Measurements from ENCODE around the gene PCBP3. TPM values are rescaled to one million over a fixed set of nuclear protein-coding genes. Genes with fewer than 3 reads are reported as not detected.
"Not testable (repeated sequence)": the region's sequence is repeated elsewhere in the genome, so short reads cannot be mapped to it uniquely, and the experiment has no call there.

The PCBP3 gene
- polyA plus RNA-seq, 3 donors: 1.9 to 2.0 (median 1.9) TPM

DNA sequence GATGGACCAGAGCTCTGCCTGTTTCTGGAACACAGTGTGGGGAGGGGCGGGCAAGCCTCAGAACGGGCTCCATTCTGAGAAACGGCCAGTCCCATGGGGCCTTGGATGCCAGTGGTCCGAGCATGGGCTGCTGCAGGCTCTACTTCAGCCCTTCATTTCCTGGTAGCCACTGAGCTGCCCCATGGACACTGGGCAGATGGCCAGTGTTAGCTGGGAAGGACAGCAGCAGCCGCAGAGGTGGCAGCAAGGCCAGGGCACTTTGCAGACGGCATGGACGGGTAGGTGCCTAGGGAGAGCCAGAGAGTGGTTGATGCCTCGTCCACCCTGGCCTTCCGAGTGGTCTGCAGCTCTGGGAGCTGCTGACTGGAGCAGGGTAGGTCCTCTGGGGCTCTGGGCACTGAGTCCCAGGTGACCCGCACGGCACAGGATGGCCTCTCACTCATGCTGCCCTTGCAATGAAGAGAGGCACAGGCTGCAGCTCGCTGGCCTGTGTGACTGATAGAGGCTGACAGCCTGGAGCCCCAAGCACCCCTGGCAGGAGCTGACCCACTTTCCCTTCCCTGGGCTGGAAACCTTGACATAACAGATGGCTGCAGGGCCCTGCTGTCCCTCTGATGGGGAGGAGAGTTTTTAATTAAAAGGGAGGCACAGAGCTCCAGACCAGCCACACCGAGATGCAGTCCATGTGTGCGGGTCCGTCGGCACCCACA lies 250.4 kb downstream of the PCBP3 start:
- DNase-seq: no peak

DNA sequence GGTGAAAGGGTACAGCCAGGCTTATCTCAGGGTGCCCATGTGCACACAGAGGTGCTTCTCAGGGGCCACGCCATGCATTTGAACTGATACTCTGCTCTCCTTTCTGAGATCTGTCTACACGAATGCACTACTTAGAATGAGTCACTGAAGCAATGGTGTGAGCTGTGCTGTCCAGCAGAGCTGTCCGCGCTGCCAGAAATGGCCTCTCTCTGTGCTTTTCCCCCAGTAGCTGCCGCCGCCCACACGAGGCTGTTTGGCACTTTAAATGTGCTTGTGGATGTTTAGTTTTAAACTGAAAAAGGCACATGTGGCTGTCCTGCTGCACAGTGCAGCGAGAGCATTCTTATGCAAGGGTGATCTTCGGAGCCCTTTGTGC lies 250.9 kb downstream of the PCBP3 start:
- no peak for DNase-seq

DNA sequence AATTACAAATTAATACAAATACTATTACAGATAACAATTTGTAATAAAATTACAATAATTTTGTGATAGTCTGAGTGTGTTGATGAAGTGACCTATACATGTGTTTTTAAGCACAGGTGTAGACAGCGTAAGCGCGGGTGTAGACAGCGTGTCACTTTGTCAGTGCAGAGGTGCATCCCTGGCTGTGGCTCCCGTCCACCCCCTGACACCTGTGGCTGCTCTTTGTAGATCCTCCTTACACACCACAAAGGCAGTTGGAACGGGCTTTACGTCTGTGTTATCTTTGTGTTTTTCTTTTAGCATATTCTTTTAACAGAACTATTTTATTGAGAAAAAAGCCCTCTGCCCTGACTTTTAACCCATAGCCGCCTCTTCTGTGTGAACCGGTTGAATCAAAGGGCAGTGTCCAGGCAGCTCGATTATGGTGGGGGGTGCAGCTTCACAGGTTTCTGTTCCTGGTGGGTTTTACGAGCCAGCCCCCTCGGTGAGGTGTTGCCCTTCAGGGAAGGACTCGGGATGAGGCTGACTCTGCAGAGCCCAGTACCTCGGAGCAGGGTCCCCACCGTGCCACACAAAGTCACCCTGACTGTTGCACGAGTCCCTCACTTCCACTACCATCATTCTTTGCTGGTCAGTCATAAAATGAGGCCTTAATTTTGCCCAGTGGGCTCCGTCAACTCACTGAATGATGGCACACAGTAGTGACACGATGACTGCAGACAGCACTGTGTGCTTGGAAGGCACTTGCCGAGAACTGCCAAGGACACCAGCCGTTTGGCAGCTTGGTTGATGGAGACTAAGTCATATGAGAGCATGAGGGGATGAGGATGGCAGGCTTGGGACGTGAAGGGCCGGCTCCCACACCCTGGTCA lies 251.6 kb downstream of the PCBP3 start:
- DNase-seq: no peak

DNA sequence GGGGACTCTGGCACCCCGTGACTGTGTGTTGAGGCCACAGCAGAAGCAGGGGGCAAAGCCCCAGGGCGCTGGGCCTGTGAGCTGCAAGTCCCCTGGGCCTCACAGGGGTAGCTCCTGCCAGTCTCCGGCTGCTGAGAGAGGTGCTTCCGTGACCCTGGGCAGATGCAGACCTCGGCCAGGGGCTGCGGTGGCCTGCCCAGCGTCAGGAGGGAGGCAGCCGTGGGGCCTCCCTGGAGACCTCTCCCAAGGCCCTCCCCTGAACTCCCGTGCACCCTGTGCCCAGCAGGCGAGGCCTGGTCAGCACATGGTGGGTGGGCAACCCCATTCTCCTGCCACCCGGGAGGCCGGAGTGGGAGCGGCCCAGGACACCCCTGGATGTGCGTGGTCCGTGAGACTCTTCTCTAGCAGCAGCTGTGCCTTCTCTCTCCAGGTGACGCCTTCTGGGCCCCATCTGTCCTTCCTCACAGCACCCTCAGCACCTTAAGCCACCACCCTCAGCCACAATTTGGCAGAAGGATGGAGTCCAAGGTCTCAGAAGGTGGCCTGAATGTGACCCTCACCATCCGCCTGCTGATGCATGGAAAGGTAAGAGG lies 252.3 kb downstream of the PCBP3 start:
- DNase-seq: no peak

- not testable (repeated sequence) for DNase-seq
Observed at GRCh38 chr21:45896431-45896830, 252.9 kb downstream of the PCBP3 start.

- no peak for DNase-seq
Observed at GRCh38 chr21:45897191-45898027, 253.9 kb downstream of the PCBP3 start.

DNA sequence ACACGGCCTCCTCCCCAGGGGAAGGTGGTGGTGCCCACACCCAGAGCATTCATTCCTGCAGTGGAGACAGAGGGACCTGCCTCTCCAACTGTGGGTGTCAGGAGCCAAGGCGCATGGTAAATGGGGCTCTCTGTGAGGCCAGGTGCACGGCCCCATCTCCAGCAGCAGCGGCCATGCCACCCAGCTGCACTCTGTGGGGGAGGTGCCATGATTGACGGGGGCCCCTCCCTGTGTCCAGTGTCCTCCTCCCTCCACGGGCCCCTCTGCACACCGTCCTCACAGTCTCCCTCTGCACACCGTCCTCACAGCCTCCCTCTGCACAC lies 254.5 kb downstream of the PCBP3 start:
- DNase-seq: no peak

DNA sequence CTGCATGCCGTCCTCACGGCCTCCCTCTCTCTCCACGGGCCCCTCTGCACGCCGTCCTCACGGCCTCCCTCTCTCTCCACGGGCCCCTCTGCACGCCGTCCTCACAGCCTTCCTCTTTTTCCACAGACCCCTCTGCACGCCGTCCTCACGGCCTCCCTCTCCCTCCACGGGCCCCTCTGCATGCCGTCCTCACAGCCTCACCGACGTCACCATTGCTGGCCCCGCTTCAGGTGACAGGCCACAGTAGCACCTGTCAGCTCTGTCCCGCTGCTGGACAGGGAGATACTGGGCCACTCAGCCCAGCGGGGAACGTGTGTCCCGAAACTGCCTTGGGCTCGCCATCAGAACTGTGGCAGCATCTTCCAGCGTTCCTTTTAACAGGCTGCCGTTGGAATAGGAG lies 255.3 kb downstream of the PCBP3 start:
- no peak for DNase-seq

GRCh38 chr21:45899317-45900033 lies 255.9 kb downstream of the PCBP3 start:
- no peak for DNase-seq

DNA sequence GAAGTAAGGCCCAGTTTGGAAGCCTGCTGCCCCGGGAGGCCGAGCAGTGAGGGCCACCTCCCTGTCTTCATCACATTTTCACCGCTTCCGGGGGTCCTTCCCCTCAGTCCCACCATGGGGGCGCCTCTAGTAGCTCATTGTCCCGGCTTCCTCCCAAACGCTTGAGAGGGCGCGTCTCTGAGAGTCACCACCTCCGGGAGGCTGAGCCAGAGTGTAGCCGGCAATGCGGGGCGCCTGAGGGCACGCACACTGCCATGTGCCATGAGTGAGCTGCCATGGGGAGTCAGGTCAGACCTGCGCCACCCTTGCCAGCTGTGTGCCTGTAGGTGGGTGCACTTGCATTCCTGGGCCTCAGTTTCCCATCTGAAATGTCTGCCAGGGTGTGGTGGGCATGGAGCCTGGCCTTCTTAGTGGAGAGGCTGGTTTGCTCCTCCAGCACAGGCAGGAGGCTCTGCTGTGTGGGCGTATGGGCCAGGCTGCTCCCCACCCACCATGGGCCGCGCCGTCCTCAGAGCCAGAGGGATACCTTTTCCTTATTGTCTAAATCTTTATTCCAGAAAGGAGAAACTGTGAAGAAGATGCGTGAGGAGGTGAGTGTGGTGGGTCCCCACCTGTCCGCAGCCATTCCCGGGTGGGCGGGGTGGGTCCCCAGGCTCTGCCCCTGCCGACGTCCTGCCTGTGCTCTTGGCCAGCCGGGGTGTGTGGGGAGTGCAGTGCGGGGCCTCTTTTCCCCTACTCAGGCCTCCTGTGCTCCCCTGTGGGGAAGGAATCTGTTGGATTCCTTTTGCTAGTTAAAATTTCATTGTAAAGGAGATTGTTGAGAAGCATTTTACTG lies 256.7 kb downstream of the PCBP3 start:
- DNase-seq: no peak

DNA sequence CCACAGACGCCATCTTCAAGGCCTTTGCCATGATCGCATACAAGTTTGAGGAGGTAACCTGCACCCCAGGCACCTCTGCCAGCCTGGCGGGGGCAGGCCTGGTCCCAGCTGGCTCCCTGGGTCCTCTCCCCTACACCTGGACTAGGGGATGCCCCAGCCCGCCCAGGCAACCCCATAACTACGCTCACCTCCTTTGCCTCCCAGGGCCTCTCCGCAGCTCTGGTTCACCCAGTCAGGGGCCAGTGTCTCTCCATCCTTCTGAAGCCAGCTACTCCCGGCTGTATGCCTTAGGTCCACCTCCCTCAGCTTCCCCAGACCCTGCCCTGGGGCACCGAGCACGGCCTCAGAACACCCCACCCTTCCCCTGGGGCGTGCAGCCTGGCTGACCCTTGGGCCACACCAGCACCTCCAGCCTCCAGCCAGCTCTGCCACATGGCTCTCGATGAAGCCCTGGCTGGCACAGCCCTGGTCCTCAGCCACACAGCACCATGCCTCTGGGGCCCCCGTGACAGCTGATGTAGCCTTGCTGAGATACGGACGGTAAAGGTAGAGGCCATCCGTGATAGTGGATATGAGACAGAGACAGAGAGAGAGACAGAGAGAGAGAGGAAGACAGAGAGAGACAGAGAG lies 257.7 kb downstream of the PCBP3 start:
- DNase-seq: no peak

- DNase-seq: no peak
Observed at GRCh38 chr21:45902292-45902995, 258.9 kb downstream of the PCBP3 start.

DNA sequence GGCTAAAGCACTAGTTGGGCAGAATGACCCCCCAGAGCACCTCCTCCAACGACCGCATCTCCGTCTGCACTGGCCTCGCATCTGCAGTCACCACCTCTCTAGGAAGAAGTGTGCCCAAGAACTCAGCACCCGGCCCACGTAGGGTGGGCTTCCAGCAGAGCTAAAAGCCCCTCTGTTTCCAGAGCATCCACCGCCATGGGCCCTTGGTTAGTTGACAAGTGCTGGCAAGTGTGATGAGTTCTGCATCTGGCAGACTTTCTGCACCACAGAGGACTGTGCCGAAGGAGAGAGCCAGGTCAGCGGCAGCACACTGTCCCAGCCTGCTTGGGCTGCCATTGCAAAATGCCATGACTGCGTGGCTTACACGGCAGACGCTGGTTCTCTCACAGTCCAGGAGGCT lies 261.7 kb downstream of the PCBP3 start:
- DNase-seq: no peak

GRCh38 chr21:45906196-45906805 lies 262.8 kb downstream of the PCBP3 start:
- DNase-seq: no peak

DNA sequence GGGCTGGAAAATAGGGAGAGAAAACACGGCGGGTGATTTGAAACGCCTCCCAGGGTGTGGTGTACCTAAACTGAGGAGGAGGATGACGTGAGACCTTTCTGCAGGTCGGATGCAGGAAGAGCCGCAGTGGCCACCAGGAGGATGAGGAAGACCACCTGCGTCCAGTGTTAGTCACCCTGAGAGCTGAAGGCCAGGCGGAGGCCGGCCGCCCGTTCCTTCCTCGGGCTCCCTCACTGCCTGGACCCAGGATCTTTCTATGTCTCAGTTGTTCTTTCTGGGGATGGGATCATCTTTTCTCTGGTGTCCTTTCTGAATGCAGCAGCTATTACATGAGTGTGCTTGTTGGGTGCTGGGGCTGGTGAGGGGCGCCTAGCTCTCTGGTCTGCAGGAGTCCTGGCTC lies 263.3 kb downstream of the PCBP3 start:
- DNase-seq: no peak

DNA sequence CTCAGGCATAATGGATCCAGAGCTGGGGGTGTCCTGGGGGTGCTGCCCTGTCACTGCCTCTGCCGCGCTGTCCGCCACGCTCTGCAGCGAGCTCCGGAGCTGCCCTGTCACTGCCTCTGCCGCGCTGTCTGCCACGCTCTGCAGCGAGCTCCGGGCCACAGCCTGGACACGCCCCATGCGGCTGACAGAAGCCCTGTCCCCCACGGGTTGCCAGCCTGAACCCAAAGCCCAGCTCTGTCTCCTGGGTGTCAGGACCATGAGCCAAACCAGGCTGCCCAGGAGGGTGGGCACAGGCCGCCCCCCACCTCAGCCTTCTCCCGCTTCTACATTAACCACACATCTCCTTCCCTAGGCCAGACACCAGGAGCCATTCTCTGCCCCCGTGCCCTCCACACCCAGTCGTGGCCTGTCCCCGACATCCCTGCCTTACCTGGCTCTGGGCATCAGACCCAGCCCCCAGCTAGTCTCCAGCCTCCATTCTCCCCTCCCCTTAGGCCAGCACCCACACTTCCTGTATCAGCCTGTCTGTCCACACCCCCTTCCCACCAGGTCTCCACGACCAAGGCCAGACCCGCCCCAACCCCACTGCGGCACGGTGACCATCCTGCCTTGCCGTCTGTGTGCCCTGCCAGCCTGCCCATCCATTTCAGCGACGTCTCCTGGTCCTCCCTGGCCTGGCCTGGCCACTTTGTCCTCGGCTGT lies 265.2 kb downstream of the PCBP3 start:
- DNase-seq: no peak

DNA sequence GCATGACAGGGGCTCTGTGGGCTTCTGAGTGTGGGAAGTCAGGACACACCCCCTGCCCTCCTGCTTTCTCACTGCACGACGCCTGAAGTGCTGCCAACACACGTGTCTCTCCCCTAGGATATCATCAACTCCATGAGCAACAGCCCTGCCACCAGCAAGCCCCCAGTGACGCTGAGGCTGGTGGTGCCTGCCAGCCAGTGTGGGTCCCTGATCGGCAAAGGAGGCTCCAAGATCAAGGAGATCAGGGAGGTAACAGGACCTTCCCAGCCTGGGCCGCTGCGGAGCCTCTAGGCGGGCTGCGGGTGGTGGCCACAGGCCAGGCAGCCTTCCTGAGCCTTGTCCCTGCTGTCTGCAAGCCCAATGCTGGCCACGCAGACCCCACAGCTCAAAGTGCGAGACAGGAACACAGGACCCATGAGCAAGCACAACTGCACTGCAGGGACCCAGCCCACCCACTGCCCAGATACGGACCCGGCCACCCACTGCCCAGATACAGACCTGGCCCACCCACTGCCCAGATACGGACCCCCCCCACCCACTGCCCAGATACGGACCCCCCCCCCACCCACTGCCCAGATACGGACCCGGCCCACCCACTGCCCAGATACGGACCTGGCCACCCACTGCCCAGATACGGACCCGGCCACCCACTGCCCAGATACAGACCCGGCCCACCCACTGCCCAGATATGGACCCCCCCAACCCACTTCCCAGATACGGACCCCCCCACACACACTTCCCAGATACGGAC lies 265.9 kb downstream of the PCBP3 start:
- no peak for DNase-seq

- no peak for DNase-seq
Observed at GRCh38 chr21:45910155-45910547, 266.6 kb downstream of the PCBP3 start.
